ENCODE results near the gene WNT3. TPM values are rescaled to one million over a fixed set of nuclear protein-coding genes. Genes with fewer than 3 reads are reported as not detected.
A peak's percentile ranks its signal among the peaks of the same experiment; 100 is the strongest.

WNT3 gene
- total RNA-seq, 2 experiments from 2014 or later, result 4.9 to 5.1 TPM

DNA sequence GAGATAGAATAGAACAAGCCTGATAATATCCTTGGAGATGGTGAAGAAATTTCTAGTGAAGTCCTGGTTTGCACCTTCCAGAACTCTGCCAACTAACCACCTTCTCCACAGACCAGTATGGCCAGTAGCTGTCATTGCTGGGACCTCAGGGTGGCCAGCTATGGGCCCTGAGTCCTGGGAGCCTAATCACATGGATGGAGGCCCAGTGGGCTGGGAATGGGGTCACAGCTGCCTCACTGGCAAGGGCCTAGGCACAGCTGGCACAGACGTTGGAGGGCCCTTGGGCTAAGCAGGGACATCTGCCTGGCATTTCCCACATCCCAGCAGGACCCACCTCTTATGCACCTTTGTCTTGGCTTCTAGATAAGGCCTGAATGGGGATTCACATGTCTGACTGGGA is 7.6 kb upstream of the WNT3 start:
- Histone ChIP-seq H3K4me1 (ENCODE audit: insufficient read depth, low read length, poor library complexity, severe bottlenecking) (peaks cover 25% of the 10 kb centered on the region), H3K9me3 (ENCODE audit: low read length) (no peaks in the 10 kb centered on the region), H2AFZ (ENCODE audit: low read length) (no peak overlapping the region), H3K4me3 (ENCODE audit: low read depth, low read length, poor library complexity, severe bottlenecking) (no peak overlapping the region), H3K36me3 (ENCODE audit: insufficient read depth, low read length) (no peaks in the 10 kb centered on the region), H4K20me1 (ENCODE audit: insufficient read depth, low read length) (no peaks in the 10 kb centered on the region), H3K9me2 (ENCODE audit: insufficient read depth, low read length) (no peaks in the 10 kb centered on the region), H3K79me2 (ENCODE audit: insufficient read depth, low read depth, low read length) (no peaks in the 10 kb centered on the region), H3K4me2 (ENCODE audit: low read length) (no peak overlapping the region), H3K27ac (ENCODE audit: low read depth, low read length, poor library complexity, severe bottlenecking) (no peak overlapping the region)
- CTCF ChIA-PET (ENCODE audit: unreplicated experiment), result interaction anchor here (0.6 kb wide), 1 partner anchor 907 kb away, joined by 4 read pairs; no protein-coding TSS in a partner anchor
- DNase-seq (ENCODE audit: low spot score), result no peak
- TF ChIP-seq, protein P1, sequence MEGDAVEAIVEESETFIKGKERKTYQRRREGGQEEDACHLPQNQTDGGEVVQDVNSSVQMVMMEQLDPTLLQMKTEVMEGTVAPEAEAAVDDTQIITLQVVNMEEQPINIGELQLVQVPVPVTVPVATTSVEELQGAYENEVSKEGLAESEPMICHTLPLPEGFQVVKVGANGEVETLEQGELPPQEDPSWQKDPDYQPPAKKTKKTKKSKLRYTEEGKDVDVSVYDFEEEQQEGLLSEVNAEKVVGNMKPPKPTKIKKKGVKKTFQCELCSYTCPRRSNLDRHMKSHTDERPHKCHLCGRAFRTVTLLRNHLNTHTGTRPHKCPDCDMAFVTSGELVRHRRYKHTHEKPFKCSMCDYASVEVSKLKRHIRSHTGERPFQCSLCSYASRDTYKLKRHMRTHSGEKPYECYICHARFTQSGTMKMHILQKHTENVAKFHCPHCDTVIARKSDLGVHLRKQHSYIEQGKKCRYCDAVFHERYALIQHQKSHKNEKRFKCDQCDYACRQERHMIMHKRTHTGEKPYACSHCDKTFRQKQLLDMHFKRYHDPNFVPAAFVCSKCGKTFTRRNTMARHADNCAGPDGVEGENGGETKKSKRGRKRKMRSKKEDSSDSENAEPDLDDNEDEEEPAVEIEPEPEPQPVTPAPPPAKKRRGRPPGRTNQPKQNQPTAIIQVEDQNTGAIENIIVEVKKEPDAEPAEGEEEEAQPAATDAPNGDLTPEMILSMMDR (conservative IDR thresholded peaks at IDR 0.05; ENCODE audit: low read length), result no peak
- TF ChIP-seq EZH2phosphoT487 (IDR thresholded peaks at IDR 0.05; ENCODE audit: borderline replicate concordance, low read depth, low read length), result no peak
- intact Hi-C loops (cut with micrococcal nuclease; ENCODE audit: unreplicated experiment), result no loop called here
- POLR2A ChIA-PET, result interaction anchor here (0.6 kb wide), 1 partner anchor 1048 kb away, joined by 7 read pairs; no protein-coding TSS in a partner anchor
- BruUV-seq (replicated peaks), result no TSS peak

DNA sequence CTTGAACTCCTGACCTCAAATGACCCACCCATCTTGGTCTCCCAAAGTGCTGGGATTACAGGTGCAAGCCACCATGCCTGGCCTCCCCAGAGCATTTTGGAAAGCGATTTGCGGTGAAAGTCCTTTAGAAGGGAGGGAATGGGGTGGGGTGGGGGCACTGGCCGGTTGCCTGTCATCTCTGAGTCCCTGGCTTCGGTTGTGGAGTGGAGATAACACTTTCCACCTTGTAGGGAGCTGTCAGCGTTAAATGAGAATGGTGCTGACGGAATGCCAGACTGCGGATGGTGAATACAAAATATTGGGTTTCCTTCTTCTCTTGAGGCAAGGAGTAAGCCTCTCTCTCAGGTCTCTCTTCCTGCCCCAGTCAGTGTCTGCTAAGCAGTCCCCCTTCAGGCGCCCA is 5.2 kb upstream of the WNT3 start:
- no peaks in the 10 kb centered on the region for H4K20me1 ChIP-seq (ENCODE audit: insufficient read depth, low read length)
- intact Hi-C loops (cut with micrococcal nuclease; ENCODE audit: unreplicated experiment), result no loop called here
- BruUV-seq (replicated peaks), result no TSS peak
- no peak overlapping the region for H3K4me2 ChIP-seq (ENCODE audit: low read length)
- no peak overlapping the region for H3K4me3 ChIP-seq (ENCODE audit: low read depth, low read length, poor library complexity, severe bottlenecking)
- ChIA-PET POLR2A (no interaction called here), CTCF (ENCODE audit: unreplicated experiment) (no interaction called here)
- TF ChIP-seq, protein P1 (conservative IDR thresholded peaks at IDR 0.05; ENCODE audit: low read length), result no peak
- TF ChIP-seq EZH2phosphoT487 (IDR thresholded peaks at IDR 0.05; ENCODE audit: borderline replicate concordance, low read depth, low read length), result no peak
- no peaks in the 10 kb centered on the region for H3K36me3 ChIP-seq (ENCODE audit: insufficient read depth, low read length)
- H3K27ac ChIP-seq (ENCODE audit: low read depth, low read length, poor library complexity, severe bottlenecking), result no peak overlapping the region
- no peak overlapping the region for H2AFZ ChIP-seq (ENCODE audit: low read length)
- H3K9me2 ChIP-seq (ENCODE audit: insufficient read depth, low read length), result no peaks in the 10 kb centered on the region
- no peak for DNase-seq (ENCODE audit: low spot score)
- peaks cover 11% of the 10 kb centered on the region for H3K4me1 ChIP-seq (ENCODE audit: insufficient read depth, low read length, poor library complexity, severe bottlenecking)
- no peaks in the 10 kb centered on the region for H3K9me3 ChIP-seq (ENCODE audit: low read length)
- H3K79me2 ChIP-seq (ENCODE audit: insufficient read depth, low read depth, low read length), result no peaks in the 10 kb centered on the region

DNA sequence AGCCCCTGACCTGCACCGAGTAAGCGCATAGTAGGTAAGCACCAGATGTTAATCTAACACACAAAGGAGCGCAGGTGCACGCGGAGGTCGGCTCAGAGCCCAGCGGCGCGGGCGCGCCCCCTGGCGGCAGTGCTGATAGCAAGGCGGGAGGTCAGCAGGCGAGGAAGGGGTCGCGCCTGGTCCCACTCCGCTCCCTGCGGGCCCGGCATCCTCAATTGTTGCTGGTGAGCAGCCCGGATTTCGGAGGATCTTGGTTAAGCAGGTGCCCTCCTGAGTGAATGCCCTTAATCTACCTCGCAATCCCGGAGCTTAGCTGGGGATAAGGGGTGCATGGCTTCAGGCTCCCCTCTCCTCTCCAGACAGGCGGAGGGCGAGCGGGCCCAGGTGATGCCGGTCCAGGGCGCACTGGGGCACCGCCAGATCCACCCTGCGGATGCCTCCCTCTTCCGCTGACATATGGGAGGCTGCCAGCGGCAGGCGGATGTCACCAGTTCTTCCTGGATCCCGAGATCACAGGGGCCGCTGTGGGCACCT is 4.0 kb upstream of the WNT3 start:
- DNase-seq (ENCODE audit: low spot score), result peak; percentile 49
- no peak for TF ChIP-seq EZH2phosphoT487 (IDR thresholded peaks at IDR 0.05; ENCODE audit: borderline replicate concordance, low read depth, low read length)
- TF ChIP-seq, protein P1 (conservative IDR thresholded peaks at IDR 0.05; ENCODE audit: low read length), result peak; percentile 94
- Histone ChIP-seq H3K36me3 (ENCODE audit: insufficient read depth, low read length) (no peaks in the 10 kb centered on the region), H3K4me1 (ENCODE audit: insufficient read depth, low read length, poor library complexity, severe bottlenecking) (peaks cover 12% of the 10 kb centered on the region), H4K20me1 (ENCODE audit: insufficient read depth, low read length) (no peaks in the 10 kb centered on the region), H3K4me2 (ENCODE audit: low read length) (no peak overlapping the region), H3K27ac (ENCODE audit: low read depth, low read length, poor library complexity, severe bottlenecking) (no peak overlapping the region), H2AFZ (ENCODE audit: low read length) (no peak overlapping the region), H3K9me2 (ENCODE audit: insufficient read depth, low read length) (no peaks in the 10 kb centered on the region), H3K79me2 (ENCODE audit: insufficient read depth, low read depth, low read length) (no peaks in the 10 kb centered on the region), H3K4me3 (ENCODE audit: low read depth, low read length, poor library complexity, severe bottlenecking) (no peak overlapping the region), H3K9me3 (ENCODE audit: low read length) (no peaks in the 10 kb centered on the region)
- ChIA-PET POLR2A (no interaction called here), CTCF (ENCODE audit: unreplicated experiment) (no interaction called here)
- intact Hi-C loops (cut with micrococcal nuclease; ENCODE audit: unreplicated experiment), result no loop called here
- BruUV-seq (replicated peaks), result no TSS peak
